Colonic mucosa (tissue), 4 donors: Measurements from ENCODE around the gene KCNG4. TPM values are rescaled to one million over a fixed set of nuclear protein-coding genes. Genes with fewer than 3 reads are reported as not detected.

Source experiments
- DNase-seq: peaks from one replicate; pipeline ENCODE4 v3.0.0-alpha.2; 2020
- H3K27ac ChIP-seq: fragments of 200-600 bp; one replicate; pipeline ENCODE4 v1.8.0; 2021
- H3K27me3 ChIP-seq: fragments of 200-600 bp; one replicate; pipeline ENCODE4 v1.8.0; 2021
- H3K36me3 ChIP-seq: fragments of 200-600 bp; one replicate; pipeline ENCODE4 v1.8.0; 2021
- H3K4me1 ChIP-seq: fragments of 200-600 bp; one replicate; pipeline ENCODE4 v1.8.0; 2021; ENCODE audit warnings: mild to moderate bottlenecking
- H3K4me3 ChIP-seq: fragments of 200-600 bp; one replicate; pipeline ENCODE4 v1.8.0; 2021
- H3K9ac ChIP-seq, 2 donors: one replicate each; pipeline ENCODE4 v1.7.0; 2013; ENCODE audit warnings: control low read depth in 2 of 2, low read depth in 2 of 2, low read length in 2 of 2
- H3K9me3 ChIP-seq: fragments of 200-600 bp; one replicate; pipeline ENCODE4 v1.8.0; 2021
- intact Hi-C: fragments of 100-400 bp; cut with DNase I; formaldehyde crosslinking; loops from one replicate; pipeline ENCODE4 v1.14.1; 2022
- total RNA-seq, 2 donors: library from RNA; stranded (reverse); fragmentation: NEBNext Ultra II Directional in 1 of 2; extraction: Animal tissue kit (Norgen Biotek cat#: 25700) in 1 of 2; gene quantifications; one replicate each; pipeline ENCODE4 v1.2.1, GENCODE V29; 2021
- TF ChIP-seq, protein P1 (sequence below): fragments of 200-600 bp; IDR thresholded peaks from one replicate; pipeline ENCODE4 v1.8.0; 2022; ENCODE audit warnings: antibody characterized with exemption, mild to moderate bottlenecking
- donor health status: healthy.
- donor health status: DM: no; HTN: no; CAD: no.
- donor health status: DM: no; HTN: no; CAD: no.

KCNG4 gene
- total RNA-seq, 2 donors from 2014 or later = not detected

GRCh38 chr16:84237994-84238750 lies 1.6 kb downstream of the KCNG4 start:
- Histone ChIP-seq H3K36me3 (no peaks in the 10 kb centered on the region), H3K4me3 (no peak overlapping the region)
- TF ChIP-seq, protein P1, sequence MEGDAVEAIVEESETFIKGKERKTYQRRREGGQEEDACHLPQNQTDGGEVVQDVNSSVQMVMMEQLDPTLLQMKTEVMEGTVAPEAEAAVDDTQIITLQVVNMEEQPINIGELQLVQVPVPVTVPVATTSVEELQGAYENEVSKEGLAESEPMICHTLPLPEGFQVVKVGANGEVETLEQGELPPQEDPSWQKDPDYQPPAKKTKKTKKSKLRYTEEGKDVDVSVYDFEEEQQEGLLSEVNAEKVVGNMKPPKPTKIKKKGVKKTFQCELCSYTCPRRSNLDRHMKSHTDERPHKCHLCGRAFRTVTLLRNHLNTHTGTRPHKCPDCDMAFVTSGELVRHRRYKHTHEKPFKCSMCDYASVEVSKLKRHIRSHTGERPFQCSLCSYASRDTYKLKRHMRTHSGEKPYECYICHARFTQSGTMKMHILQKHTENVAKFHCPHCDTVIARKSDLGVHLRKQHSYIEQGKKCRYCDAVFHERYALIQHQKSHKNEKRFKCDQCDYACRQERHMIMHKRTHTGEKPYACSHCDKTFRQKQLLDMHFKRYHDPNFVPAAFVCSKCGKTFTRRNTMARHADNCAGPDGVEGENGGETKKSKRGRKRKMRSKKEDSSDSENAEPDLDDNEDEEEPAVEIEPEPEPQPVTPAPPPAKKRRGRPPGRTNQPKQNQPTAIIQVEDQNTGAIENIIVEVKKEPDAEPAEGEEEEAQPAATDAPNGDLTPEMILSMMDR = no peak

DNA sequence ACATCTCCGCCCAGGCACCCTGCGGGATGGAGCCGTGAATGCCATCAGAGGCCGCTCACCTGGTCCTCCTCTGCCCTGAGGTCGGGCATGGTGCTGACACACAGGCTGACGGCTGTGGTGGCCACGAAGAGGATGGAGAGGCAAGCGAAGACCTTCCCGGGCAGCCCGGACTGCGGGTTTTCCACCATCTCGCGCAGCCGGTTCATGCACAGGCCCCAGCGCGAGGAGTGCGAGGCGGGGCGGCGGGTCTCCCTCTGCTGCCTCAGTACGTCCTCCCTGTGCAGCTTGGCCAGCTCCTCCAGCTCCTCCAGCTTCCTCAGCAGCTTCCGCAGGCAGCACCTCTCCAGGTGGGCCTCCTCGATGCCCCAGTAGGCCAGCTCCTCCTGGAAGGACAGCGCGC lies 3.1 kb downstream of the KCNG4 start:
- Histone ChIP-seq H3K9ac (no peak overlapping the region), H3K36me3 (no peaks in the 10 kb centered on the region), H3K4me1 (no peaks in the 10 kb centered on the region), H3K4me3 (no peak overlapping the region), H3K27me3 (no peaks in the 10 kb centered on the region), H3K27ac (no peak overlapping the region), H3K9me3 (no peaks in the 10 kb centered on the region)
- DNase-seq = no peak
- TF ChIP-seq, protein P1 = no peak
- intact Hi-C loops = no loop called here

More at GRCh38 chr16:84237994-84238750, 1.6 kb downstream of the KCNG4 start:
- Histone ChIP-seq H3K27ac (no peak overlapping the region), H3K9ac (no peak overlapping the region), H3K27me3 (no peaks in the 10 kb centered on the region), H3K4me1 (no peaks in the 10 kb centered on the region), H3K9me3 (no peaks in the 10 kb centered on the region)
- no peak for DNase-seq
- intact Hi-C loops = no loop called here

GRCh38 chr16:84234321-84235241 lies 5.2 kb downstream of the KCNG4 start:
- no peaks in the 10 kb centered on the region for H3K9me3 ChIP-seq
- no peaks in the 10 kb centered on the region for H3K36me3 ChIP-seq
- no peak overlapping the region for H3K27ac ChIP-seq
- no peak overlapping the region for H3K9ac ChIP-seq
- H3K27me3 ChIP-seq = no peaks in the 10 kb centered on the region
- intact Hi-C loops = no loop called here
- H3K4me3 ChIP-seq = no peak overlapping the region
- TF ChIP-seq, protein P1 = no peak
- no peaks in the 10 kb centered on the region for H3K4me1 ChIP-seq
- no peak for DNase-seq

- Histone ChIP-seq H3K9ac (no peak overlapping the region), H3K4me1 (no peaks in the 10 kb centered on the region), H3K36me3 (no peaks in the 10 kb centered on the region), H3K27me3 (no peaks in the 10 kb centered on the region), H3K9me3 (no peaks in the 10 kb centered on the region), H3K27ac (no peak overlapping the region), H3K4me3 (no peak overlapping the region)
- DNase-seq = no peak
- intact Hi-C loops = no loop called here
- TF ChIP-seq, protein P1 = no peak
Observed at GRCh38 chr16:84233748-84234147, 6.1 kb downstream of the KCNG4 start.

- intact Hi-C loops = no loop called here
- no peaks in the 10 kb centered on the region for H3K36me3 ChIP-seq
Observed at GRCh38 chr16:84232969-84233368, 6.8 kb downstream of the KCNG4 start.

More at GRCh38 chr16:84232969-84233368, 6.8 kb downstream of the KCNG4 start:
- Histone ChIP-seq H3K9ac (no peak overlapping the region), H3K4me1 (no peaks in the 10 kb centered on the region), H3K27ac (no peak overlapping the region), H3K27me3 (no peaks in the 10 kb centered on the region), H3K9me3 (no peaks in the 10 kb centered on the region), H3K4me3 (no peak overlapping the region)
- TF ChIP-seq, protein P1 = no peak
- no peak for DNase-seq
